Panc1 (cell line): ENCODE measurements around the gene SDC1. TPM values are rescaled to one million over a fixed set of nuclear protein-coding genes. Genes with fewer than 3 reads are reported as not detected.

Experiments
- ATAC-seq: fragments of 200-7000 bp; cut with Tn5 transposase; 2 replicates; pipeline ENCODE4 v1.9.1; 2020; ENCODE audit warnings: mild to moderate bottlenecking, moderate library complexity
- BruUV-seq: library from RNA; stranded (reverse); fragments of 400-500 nt; replicated peaks from 2 replicates; lab custom pipeline; 2021; lab: Mats Ljungman, UMichigan
- CTCF ChIA-PET: fragments of 300-600 bp; sonication (Branson Sonifier 250); formaldehyde crosslinking; loops from one replicate; lab custom pipeline; 2022; ENCODE audit warnings: antibody characterized with exemption; lab: Charles Lee
- POLR2A ChIA-PET: fragments of 300-600 bp; sonication (Branson Sonifier 250); formaldehyde crosslinking; loops from one replicate; lab custom pipeline; 2022; ENCODE audit warnings: antibody characterized with exemption; lab: Charles Lee
- DNase-seq: peaks from one replicate; pipeline ENCODE4 v3.0.0-alpha.2; 2010; ENCODE audit warnings: low read depth, low spot score
- H3K27ac ChIP-seq: 2 replicates; pipeline ENCODE4 v1.5.1; 2011; ENCODE audit warnings: mild to moderate bottlenecking, low read length, inconsistent platforms
- H3K27me3 ChIP-seq: fragments of 200-500 bp; sonication (Bioruptor generic); 2 replicates; pipeline ENCODE4 v1.6.0; 2014; ENCODE audit warnings: low read length, inconsistent platforms; ENCODE audit not compliant: control insufficient read depth, insufficient read depth
- H3K36me3 ChIP-seq: fragments of 200-500 bp; sonication (Bioruptor generic); 2 replicates; pipeline ENCODE4 v1.5.1; 2014; ENCODE audit warnings: inconsistent platforms, mild to moderate bottlenecking, low read length, moderate library complexity; ENCODE audit not compliant: control insufficient read depth, insufficient read depth
- H3K4me1 ChIP-seq: 2 replicates; pipeline ENCODE4 v1.5.1; 2011; ENCODE audit warnings: inconsistent platforms, mild to moderate bottlenecking, low read length, moderate library complexity; ENCODE audit not compliant: control insufficient read depth, insufficient read depth
- H3K4me3 ChIP-seq, 2 experiments: 2 replicates each; pipeline ENCODE4 v1.5.1; 2011 to 2012; ENCODE audit warnings: low read depth in 2 of 2, low read length in 2 of 2, mild to moderate bottlenecking in 2 of 2, inconsistent platforms in 1 of 2, moderate library complexity in 1 of 2
- H3K9me3 ChIP-seq: fragments of 200-500 bp; sonication (Bioruptor generic); 2 replicates; pipeline ENCODE4 v1.5.1; 2014; ENCODE audit warnings: low read depth, mild to moderate bottlenecking, inconsistent platforms, low read length, moderate library complexity; ENCODE audit not compliant: control insufficient read depth, insufficient read depth
- CTCF ChIP-seq: fragments of 450-650 bp; IDR thresholded peaks from 2 replicates; pipeline ENCODE4 v1.5.1; 2017; ENCODE audit warnings: mild to moderate bottlenecking
- POLR2AphosphoS5 ChIP-seq: IDR thresholded peaks from 2 replicates; pipeline ENCODE4 v1.6.1; 2012; ENCODE audit warnings: mild to moderate bottlenecking, low read depth, low read length, moderate library complexity
- REST ChIP-seq, 2 experiments: IDR thresholded peaks; 2 replicates each; pipeline ENCODE4 v1.6.1; 2011 to 2012; ENCODE audit warnings: low read depth in 2 of 2, control low read depth in 1 of 2, low read length in 1 of 2, mild to moderate bottlenecking in 1 of 2, moderate library complexity in 1 of 2; ENCODE audit not compliant: insufficient read depth in 1 of 2
- SIN3A ChIP-seq: IDR thresholded peaks from 2 replicates; pipeline ENCODE4 v1.6.1; 2012; ENCODE audit warnings: low read depth, mild to moderate bottlenecking, low read length, moderate library complexity, borderline replicate concordance; ENCODE audit not compliant: insufficient read depth
- TCF7L2 ChIP-seq: IDR thresholded peaks from 2 replicates; pipeline ENCODE4 v1.6.1; 2011; ENCODE audit warnings: mild to moderate bottlenecking, low read depth, low read length, inconsistent platforms
- in situ Hi-C: cut with HindIII; loops from 2 replicates; pipeline ENCODE4 v1.10.0; 2016; ENCODE audit warnings: low sequenced_read_pairs, low pct_unique_long_range_greater_than_20kb
- intact Hi-C: fragments of 100-400 bp; cut with micrococcal nuclease; formaldehyde crosslinking; loops from one replicate; pipeline ENCODE4 v1.10.0; 2022; ENCODE audit not compliant: unreplicated experiment
- total RNA-seq: library from RNA; stranded (reverse); gene quantifications from one replicate; pipeline ENCODE4 v1.2.1, GENCODE V29; 2021; ENCODE audit not compliant: unreplicated experiment

The SDC1 gene
- total RNA-seq, 1 experiment from 2014 or later: 93.0 TPM

- Histone ChIP-seq H3K27me3 (no peaks in the 10 kb centered on the region), H3K27ac (no peak overlapping the region), H3K36me3 (no peaks in the 10 kb centered on the region), H3K4me1 (peaks cover 21% of the 10 kb centered on the region), H3K9me3 (no peaks in the 10 kb centered on the region), H3K4me3 (no peak overlapping the region)
- no peak for ATAC-seq
- in situ Hi-C loops: no loop called here
- POLR2A ChIA-PET: no interaction called here
- DNase-seq: no peak
- CTCF ChIA-PET: interaction anchor here (0.6 kb wide), 1 partner anchor 55 kb away, joined by 9 read pairs; no protein-coding TSS in a partner anchor
- BruUV-seq: no TSS peak
- intact Hi-C loops: no loop called here
- TF ChIP-seq SIN3A: no peak
- TF ChIP-seq POLR2AphosphoS5: no peak
These were observed 21.3 kb downstream of the SDC1 start for GRCh38 chr2:20203521-20204225.

- Histone ChIP-seq H3K27ac (no peak overlapping the region), H3K27me3 (no peaks in the 10 kb centered on the region), H3K4me1 (peaks cover 15% of the 10 kb centered on the region), H3K9me3 (no peaks in the 10 kb centered on the region), H3K36me3 (no peaks in the 10 kb centered on the region), H3K4me3 (no peak overlapping the region)
- ATAC-seq: no peak
- no TSS peak for BruUV-seq
- in situ Hi-C loops (no loop called here), intact Hi-C loops (no loop called here)
- DNase-seq: no peak
- POLR2A ChIA-PET: no interaction called here
- CTCF ChIA-PET: no interaction called here
- TF ChIP-seq POLR2AphosphoS5: no peak
- TF ChIP-seq TCF7L2: no peak
- TF ChIP-seq CTCF: no peak
- TF ChIP-seq SIN3A: no peak
- TF ChIP-seq REST (IDR thresholded peaks at IDR 0.05; ENCODE audit: insufficient read depth in 1 of 2, low read depth in 2 of 2, low read length in 1 of 2): no peak
These were observed 21.9 kb downstream of the SDC1 start for GRCh38 chr2:20203072-20203471.

- H3K36me3 ChIP-seq: no peaks in the 10 kb centered on the region
- DNase-seq: no peak
- TF ChIP-seq SIN3A (no peak), CTCF (no peak), REST (IDR thresholded peaks at IDR 0.05; ENCODE audit: insufficient read depth in 1 of 2, low read depth in 2 of 2, low read length in 1 of 2) (no peak), TCF7L2 (no peak), POLR2AphosphoS5 (no peak)
- no peak overlapping the region for H3K4me3 ChIP-seq
- no peak for ATAC-seq
- peaks cover 3% of the 10 kb centered on the region for H3K4me1 ChIP-seq
- ChIA-PET POLR2A (no interaction called here), CTCF (no interaction called here)
- no peak overlapping the region for H3K27ac ChIP-seq
- in situ Hi-C loops (no loop called here), intact Hi-C loops (no loop called here)
- H3K27me3 ChIP-seq: no peaks in the 10 kb centered on the region
- BruUV-seq: TSS peak; percentile 96
- no peaks in the 10 kb centered on the region for H3K9me3 ChIP-seq
These were observed 23.3 kb downstream of the SDC1 start for GRCh38 chr2:20201671-20202070.
